CD4-positive, alpha-beta T cell (primary cell): ENCODE data around the gene ST6GALNAC4. TPM values are rescaled to one million over a fixed set of nuclear protein-coding genes. Genes with fewer than 3 reads are reported as not detected.
"Not testable (repeated sequence)": the region's sequence is repeated elsewhere in the genome, so short reads cannot be mapped to it uniquely, and the experiment has no call there.

Source experiments
- ATAC-seq: fragments of 200-7000 bp; cut with Tn5 transposase; one replicate; pipeline ENCODE4 v1.10.0; 2022; ENCODE audit warnings: mild to moderate bottlenecking; ENCODE audit not compliant: poor library complexity
- CTCF ChIA-PET: fragments of 350-600 bp; sonication (Branson Sonifier 250); formaldehyde crosslinking; loops from one replicate; lab custom pipeline; 2021; ENCODE audit warnings: antibody characterized with exemption, inconsistent platforms; lab: Charles Lee
- POLR2A ChIA-PET: fragments of 350-600 bp; sonication (Branson Sonifier 250); formaldehyde crosslinking; loops from one replicate; lab custom pipeline; 2021; ENCODE audit warnings: antibody characterized with exemption, inconsistent platforms; lab: Charles Lee
- DNase-seq, 14 experiments: peaks; one replicate each; pipeline ENCODE4 v3.0.0-alpha.2; 2013 to 2020; ENCODE audit warnings: mixed read lengths in 2 of 14
- H3K27ac ChIP-seq, 2 donors: one replicate each; pipeline versions ENCODE4 v1.5.1 to v1.7.0; 2013; ENCODE audit warnings: low read length in 2 of 2, low read depth in 1 of 2, mild to moderate bottlenecking in 1 of 2
- H3K27me3 ChIP-seq, 2 experiments: 1 replicate in 1 of 2; 2 replicates in 1 of 2; pipeline versions ENCODE4 v1.6.1 to v1.7.0; 2013; ENCODE audit warnings: low read length in 2 of 2, control low read depth in 1 of 2, mild to moderate bottlenecking in 1 of 2, moderate library complexity in 1 of 2; ENCODE audit not compliant: insufficient read depth in 2 of 2, control insufficient read depth in 1 of 2
- H3K36me3 ChIP-seq: one replicate; pipeline ENCODE4 v1.6.1; 2013; ENCODE audit warnings: low read length, control low read depth; ENCODE audit not compliant: insufficient read depth
- H3K4me1 ChIP-seq: one replicate; pipeline ENCODE4 v1.6.1; 2013; ENCODE audit warnings: low read length, control low read depth; ENCODE audit not compliant: insufficient read depth
- H3K4me3 ChIP-seq: one replicate; pipeline ENCODE4 v1.5.1; 2013; ENCODE audit warnings: mild to moderate bottlenecking, low read length, moderate library complexity
- H3K9me3 ChIP-seq, 2 experiments: 1 replicate in 1 of 2; 2 replicates in 1 of 2; pipeline versions ENCODE4 v1.6.1 to v1.7.0; 2013; ENCODE audit warnings: low read length in 2 of 2, mild to moderate bottlenecking in 2 of 2, control low read depth in 1 of 2, moderate library complexity in 1 of 2; ENCODE audit not compliant: control insufficient read depth in 1 of 2, insufficient read depth in 1 of 2
- H3K27ac Mint-ChIP-seq: one replicate; pipeline ENCODE4 v1.8.0; 2020; ENCODE audit warnings: mixed read lengths
- H3K27me3 Mint-ChIP-seq: one replicate; pipeline ENCODE4 v1.8.0; 2021; ENCODE audit warnings: mixed read lengths
- H3K36me3 Mint-ChIP-seq: one replicate; pipeline ENCODE4 v1.8.0; 2021; ENCODE audit warnings: low read depth, mixed read lengths
- H3K4me1 Mint-ChIP-seq: one replicate; pipeline ENCODE4 v1.8.0; 2021; ENCODE audit warnings: low read depth, mixed read lengths
- H3K4me3 Mint-ChIP-seq: one replicate; pipeline ENCODE4 v1.8.0; 2020; ENCODE audit warnings: mild to moderate bottlenecking, mixed read lengths
- H3K9me3 Mint-ChIP-seq: one replicate; pipeline ENCODE4 v1.8.0; 2020; ENCODE audit warnings: mixed read lengths
- CTCF ChIP-seq: fragments of 200-600 bp; IDR thresholded peaks from one replicate; pipeline ENCODE4 v1.8.0; 2022; ENCODE audit warnings: antibody characterized with exemption, mild to moderate bottlenecking
- intact Hi-C, 2 experiments: fragments of 100-400 bp; cut with DNase I in 1 of 2; cut with micrococcal nuclease in 1 of 2; formaldehyde crosslinking; loops; one replicate each; pipeline versions ENCODE4 v1.15.1 to v1.9.0; 2023 to 2025; cut with DNase I, micrococcal nuclease
- total RNA-seq, 174 experiments: library from RNA in 2 of 174; stranded (reverse) in 2 of 174; gene quantifications; one replicate each; pipeline ENCODE4 v1.2.3 and lab custom pipeline; 2021 to 2026

The ST6GALNAC4 gene
- total RNA-seq, 2 experiments from 2014 or later, result 28.7 to 30.2 TPM

- not testable (repeated sequence) for H3K27me3 Mint-ChIP-seq, H3K9me3 ChIP-seq, H3K27ac Mint-ChIP-seq, H3K4me3 ChIP-seq, H3K4me3 Mint-ChIP-seq, DNase-seq, H3K36me3 Mint-ChIP-seq, H3K9me3 Mint-ChIP-seq, H3K27ac ChIP-seq, H3K36me3 ChIP-seq, H3K27me3 ChIP-seq, ATAC-seq
- CTCF ChIA-PET, result interaction anchor here (0.6 to 2.0 kb wide), 32 partner anchors 8 to 590 kb away, joined by 3 to 20 read pairs (median 4); partner anchors contain the start of genes CDK9, PTRH1, SH2D3C and ST6GALNAC4
- intact Hi-C loops, result loop anchor here in 1 of 2 experiments (1.0 to 2.0 kb wide), 4 partner anchors 51 to 280 kb away; partner anchors contain the start of genes CDK9 and TOR2A
- H3K4me1 ChIP-seq, result peaks cover 17% of the 10 kb centered on the region
- peaks cover 14% of the 10 kb centered on the region for H3K4me1 Mint-ChIP-seq
- POLR2A ChIA-PET, result interaction anchor here (0.6 to 1.6 kb wide), 13 partner anchors 12 to 256 kb away, joined by 3 to 11 read pairs (median 3); partner anchors contain the start of genes CDK9, SH2D3C and TOR2A
- peak; percentile 73 for TF ChIP-seq CTCF
These were observed 46.7 kb downstream of the ST6GALNAC4 start for GRCh38 chr9:127870153-127870491.

GRCh38 chr9:127869310-127870152 is 47.3 kb downstream of the ST6GALNAC4 start:
- peak; percentile 99 for TF ChIP-seq CTCF
- H3K36me3 ChIP-seq, result no peaks in the 10 kb centered on the region
- no peak overlapping the region for H3K27ac ChIP-seq
- Mint-ChIP-seq H3K27ac (no peak overlapping the region), H3K27me3 (no peaks in the 10 kb centered on the region), H3K4me3 (no peak overlapping the region), H3K9me3 (no peaks in the 10 kb centered on the region), H3K36me3 (peaks cover 4% of the 10 kb centered on the region), H3K4me1 (peaks cover 19% of the 10 kb centered on the region)
- ATAC-seq (peak; percentile 62), DNase-seq (peak; percentile 52 to 88 (median 71))
- H3K9me3 ChIP-seq, result no peaks in the 10 kb centered on the region
- intact Hi-C loops, result loop anchor here (1.0 to 5.0 kb wide), 7 partner anchors 51 to 365 kb away; partner anchors contain the start of genes CDK9 (in 2 of the 2), FPGS (in 1 of the 2) and TOR2A (in 1 of the 2)
- POLR2A ChIA-PET, result interaction anchor here (0.6 to 1.6 kb wide), 14 partner anchors 12 to 255 kb away, joined by 3 to 11 read pairs (median 3); partner anchors contain the start of genes CDK9, ENG, SH2D3C and TOR2A
- CTCF ChIA-PET, result interaction anchor here (0.6 to 2.0 kb wide), 31 partner anchors 8 to 589 kb away, joined by 3 to 20 read pairs (median 4); partner anchors contain the start of genes CDK9, PTRH1, SH2D3C and ST6GALNAC4
- H3K4me1 ChIP-seq, result peaks cover 23% of the 10 kb centered on the region
- H3K4me3 ChIP-seq, result no peak overlapping the region
- no peaks in the 10 kb centered on the region for H3K27me3 ChIP-seq

GRCh38 chr9:127868278-127868902 is 48.5 kb downstream of the ST6GALNAC4 start:
- no peaks in the 10 kb centered on the region for H3K27me3 Mint-ChIP-seq
- H3K36me3 ChIP-seq, result no peaks in the 10 kb centered on the region
- DNase-seq, result no peak
- H3K27me3 ChIP-seq, result no peaks in the 10 kb centered on the region
- no peaks in the 10 kb centered on the region for H3K9me3 Mint-ChIP-seq
- peaks cover 29% of the 10 kb centered on the region for H3K4me1 ChIP-seq
- no peak for TF ChIP-seq CTCF
- no peak for ATAC-seq
- CTCF ChIA-PET, result interaction anchor here (2.0 kb wide), 1 partner anchor 82 kb away, joined by 16 read pairs; the partner anchor contains the start of gene CDK9
- peak overlapping the region; percentile 0 for H3K27ac Mint-ChIP-seq
- H3K4me3 ChIP-seq, result no peak overlapping the region
- POLR2A ChIA-PET, result no interaction called here
- H3K4me3 Mint-ChIP-seq, result no peak overlapping the region
- H3K4me1 Mint-ChIP-seq, result peaks cover 20% of the 10 kb centered on the region
- intact Hi-C loops, result loop anchor here (2.0 to 5.0 kb wide), 3 partner anchors 66 to 364 kb away; partner anchors contain the start of genes CDK9 (in 1 of the 2) and FPGS (in 1 of the 2)
- no peak overlapping the region for H3K27ac ChIP-seq
- peaks cover 4% of the 10 kb centered on the region for H3K36me3 Mint-ChIP-seq
- H3K9me3 ChIP-seq, result no peaks in the 10 kb centered on the region
